ENCODE data around the gene CNPPD1.

DNA sequence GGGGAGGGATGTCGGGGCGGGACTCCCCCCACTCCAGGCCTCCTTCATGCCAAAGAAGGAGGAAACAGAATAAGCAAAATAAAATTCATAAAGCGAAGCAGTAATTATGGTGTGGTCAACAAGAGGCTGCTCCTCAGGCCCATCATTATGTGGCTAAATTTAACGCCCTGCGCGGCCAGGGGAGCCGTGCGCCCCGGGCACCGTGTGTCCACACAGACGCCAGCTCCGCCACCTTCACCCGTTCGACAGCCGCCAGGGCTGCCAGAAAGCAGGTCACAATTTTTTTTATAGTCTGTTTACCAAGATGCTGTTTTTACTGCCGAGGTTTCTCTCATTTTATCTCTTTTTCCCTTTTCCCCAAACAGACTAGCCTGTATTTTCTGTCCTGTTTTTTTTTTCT lies 47.1 kb downstream of the CNPPD1 start:
- no peak for TF ChIP-seq POLR2A (IDR thresholded peaks at IDR 0.05; ENCODE audit: low read length)
- TF ChIP-seq GATA1 (IDR thresholded peaks at IDR 0.05; ENCODE audit: low read depth, low read length) = no peak
